OCI-M2 (cell line): ENCODE results near the gene TBATA.
"Not testable (repeated sequence)": the region's sequence is repeated elsewhere in the genome, so short reads cannot be mapped to it uniquely, and the experiment has no call there.

ENCODE experiments used
- DNase-seq: peaks from one replicate; lab custom pipeline; 2025; ENCODE audit not compliant: unreplicated experiment; lab: John Stamatoyannopoulos, UW

The TBATA gene

GRCh38 chr10:70779511-70780369 lies 5.4 kb downstream of the TBATA start:
- no peak for DNase-seq

- no peak for DNase-seq
Observed at GRCh38 chr10:70779088-70779487, 6.1 kb downstream of the TBATA start.

- DNase-seq, result no peak
Observed at GRCh38 chr10:70778267-70778924, 6.8 kb downstream of the TBATA start.

- no peak for DNase-seq
Observed at GRCh38 chr10:70777063-70777875, 7.9 kb downstream of the TBATA start.

GRCh38 chr10:70776455-70777005 lies 8.6 kb downstream of the TBATA start:
- DNase-seq, result no peak

GRCh38 chr10:70775679-70776454 lies 9.3 kb downstream of the TBATA start:
- DNase-seq, result no peak

- no peak for DNase-seq
Observed at GRCh38 chr10:70774810-70775678, 10.1 kb downstream of the TBATA start.

- DNase-seq, result no peak
Observed at GRCh38 chr10:70773965-70774809, 11.0 kb downstream of the TBATA start.

GRCh38 chr10:70773461-70773860 lies 11.7 kb downstream of the TBATA start:
- DNase-seq, result no peak

- no peak for DNase-seq
Observed at GRCh38 chr10:70772627-70773026, 12.6 kb downstream of the TBATA start.

- DNase-seq, result no peak
Observed at GRCh38 chr10:70771311-70772194, 13.6 kb downstream of the TBATA start.

GRCh38 chr10:70770516-70770915 lies 14.7 kb downstream of the TBATA start:
- DNase-seq, result not testable (repeated sequence)

GRCh38 chr10:70770001-70770400 lies 15.2 kb downstream of the TBATA start:
- DNase-seq, result no peak

- DNase-seq, result no peak
Observed at GRCh38 chr10:70769121-70769520, 16.1 kb downstream of the TBATA start.

- DNase-seq, result not testable (repeated sequence)
Observed at GRCh38 chr10:70768026-70768685, 17.0 kb downstream of the TBATA start.

- DNase-seq, result no peak
Observed at GRCh38 chr10:70765794-70766594, 19.2 kb downstream of the TBATA start.
